Neural cell (in vitro differentiated cells): ENCODE results near the gene R3HDM4. TPM values are rescaled to one million over a fixed set of nuclear protein-coding genes. Genes with fewer than 3 reads are reported as not detected.

ENCODE experiments used
- H2AFZ ChIP-seq: fragments of 200-600, 300-800 bp; sonication (generic), shearing (Covaris generic); 2 replicates; pipeline ENCODE4 v1.6.0; 2014; ENCODE audit warnings: low read depth, mild to moderate bottlenecking, antibody characterized with exemption, low read length, moderate library complexity
- H3F3A ChIP-seq: fragments of 200-600 bp; shearing (Covaris generic); 2 replicates; pipeline ENCODE4 v1.6.1; 2016; ENCODE audit warnings: mild to moderate bottlenecking, moderate library complexity, mixed read lengths, antibody characterized with exemption, low read length; ENCODE audit not compliant: insufficient read depth, poor library complexity, severe bottlenecking
- H3K27ac ChIP-seq: fragments of 200-600, 300-800 bp; sonication (generic), shearing (Covaris generic); 2 replicates; pipeline ENCODE4 v1.5.1; 2014; ENCODE audit warnings: mild to moderate bottlenecking, low read length, moderate library complexity
- H3K27me3 ChIP-seq: fragments of 300-800, 200-600 bp; sonication (generic), shearing (Covaris generic); 2 replicates; pipeline ENCODE4 v1.6.0; 2014; ENCODE audit warnings: mild to moderate bottlenecking, low read depth, low read length, moderate library complexity; ENCODE audit not compliant: insufficient read depth
- H3K36me3 ChIP-seq: fragments of 300-800, 200-600 bp; sonication (generic), shearing (Covaris generic); 2 replicates; pipeline ENCODE4 v1.5.1; 2014; ENCODE audit warnings: mild to moderate bottlenecking, antibody characterized with exemption, low read length, moderate library complexity; ENCODE audit not compliant: insufficient read depth
- H3K4me2 ChIP-seq: fragments of 300-800, 200-600 bp; sonication (generic), shearing (Covaris generic); 2 replicates; pipeline ENCODE4 v1.6.0; 2014; ENCODE audit warnings: mild to moderate bottlenecking, low read length
- H3K4me3 ChIP-seq: fragments of 300-800, 200-600 bp; sonication (generic), shearing (Covaris generic); 2 replicates; pipeline ENCODE4 v1.5.1; 2014; ENCODE audit warnings: mild to moderate bottlenecking, low read length, moderate library complexity
- H3K79me2 ChIP-seq: fragments of 200-600 bp; shearing (Covaris generic); replicated peaks from 2 replicates; pipeline ENCODE4 v1.6.0; 2014; ENCODE audit warnings: mild to moderate bottlenecking, low read length, moderate library complexity; ENCODE audit not compliant: insufficient read depth
- H3K9ac ChIP-seq: fragments of 300-800, 200-600 bp; sonication (generic), shearing (Covaris generic); 2 replicates; pipeline ENCODE4 v1.6.1; 2016; ENCODE audit warnings: mild to moderate bottlenecking, low read length, mixed read lengths
- H3K9me2 ChIP-seq: fragments of 200-600 bp; shearing (Covaris generic); 2 replicates; pipeline ENCODE4 v1.6.1; 2016; ENCODE audit warnings: mild to moderate bottlenecking, low read length, mixed read lengths; ENCODE audit not compliant: insufficient read depth
- H3K9me3 ChIP-seq: fragments of 200-600, 300-800 bp; sonication (generic), shearing (Covaris generic); 2 replicates; pipeline ENCODE4 v1.6.1; 2016; ENCODE audit warnings: mild to moderate bottlenecking, mixed run types, low read length, moderate library complexity, mixed read lengths
- H4K20me1 ChIP-seq: fragments of 200-600 bp; shearing (Covaris generic); 2 replicates; pipeline ENCODE4 v1.6.1; 2016; ENCODE audit warnings: mild to moderate bottlenecking, mixed run types; ENCODE audit not compliant: insufficient read depth
- CTCF ChIP-seq: fragments of 450-650 bp; IDR thresholded peaks from 2 replicates; pipeline ENCODE4 v1.5.1; 2014; ENCODE audit warnings: antibody characterized with exemption, mild to moderate bottlenecking, moderate library complexity; ENCODE audit not compliant: poor library complexity, severe bottlenecking
- EP300 ChIP-seq: fragments of 450-650 bp; conservative IDR thresholded peaks from 2 replicates; pipeline ENCODE4 v1.6.1; 2014; ENCODE audit warnings: antibody characterized with exemption, mild to moderate bottlenecking, moderate library complexity; ENCODE audit not compliant: poor library complexity, severe bottlenecking
- EZH2 ChIP-seq: fragments of 200-600, 300-800 bp; shearing (Covaris generic), sonication (generic); IDR thresholded peaks from 2 replicates; pipeline ENCODE4 v1.6.1; 2014; ENCODE audit warnings: antibody characterized with exemption, low read length, borderline replicate concordance, mild to moderate bottlenecking; ENCODE audit not compliant: insufficient read depth, poor library complexity, severe bottlenecking
- MXI1 ChIP-seq: fragments of 450-650 bp; conservative IDR thresholded peaks from 2 replicates; pipeline ENCODE4 v1.6.1; 2014; ENCODE audit warnings: antibody characterized with exemption, mild to moderate bottlenecking; ENCODE audit not compliant: poor library complexity, severe bottlenecking
- POLR2AphosphoS5 ChIP-seq: IDR thresholded peaks from 2 replicates; pipeline ENCODE4 v1.6.1; 2012
- RAD21 ChIP-seq: fragments of 450-650 bp; conservative IDR thresholded peaks from 2 replicates; pipeline ENCODE4 v1.6.1; 2014; ENCODE audit warnings: antibody characterized with exemption, mild to moderate bottlenecking, moderate library complexity
- REST ChIP-seq: IDR thresholded peaks from 2 replicates; pipeline ENCODE4 v1.6.1; 2012; ENCODE audit warnings: borderline replicate concordance
- SMC3 ChIP-seq: fragments of 450-650 bp; conservative IDR thresholded peaks from 2 replicates; pipeline ENCODE4 v1.6.1; 2014; ENCODE audit warnings: antibody characterized with exemption, mild to moderate bottlenecking, moderate library complexity; ENCODE audit not compliant: poor library complexity
- TAF1 ChIP-seq: IDR thresholded peaks from 2 replicates; pipeline ENCODE4 v1.6.1; 2012; ENCODE audit warnings: low read depth
- polyA plus RNA-seq: library from polyadenylated mRNA; depleted of rRNA; stranded (reverse); fragments of >200 nt; gene quantifications from 2 replicates; pipeline ENCODE4 v1.2.3, GENCODE V29; 2014

R3HDM4 gene
- polyA plus RNA-seq, 1 donor from 2014 or later, result 51.2 TPM

- no peak overlapping the region for H3K4me2 ChIP-seq
- no peak overlapping the region for H2AFZ ChIP-seq
- no peak for TF ChIP-seq CTCF
- no peak for TF ChIP-seq SMC3
- no peak for TF ChIP-seq TAF1
- no peak for TF ChIP-seq RAD21
- no peak for TF ChIP-seq MXI1
- no peak for TF ChIP-seq EZH2
- TF ChIP-seq POLR2AphosphoS5, result no peak
- TF ChIP-seq REST, result no peak
- no peak for TF ChIP-seq EP300
- H3F3A ChIP-seq, result no peaks in the 10 kb centered on the region
- no peaks in the 10 kb centered on the region for H4K20me1 ChIP-seq
- no peak overlapping the region for H3K9ac ChIP-seq
- H3K36me3 ChIP-seq, result no peaks in the 10 kb centered on the region
- no peaks in the 10 kb centered on the region for H3K27me3 ChIP-seq
- H3K27ac ChIP-seq, result no peak overlapping the region
- H3K79me2 ChIP-seq, result peaks cover 5% of the 10 kb centered on the region
- no peaks in the 10 kb centered on the region for H3K9me2 ChIP-seq
- H3K4me3 ChIP-seq, result no peak overlapping the region
- H3K9me3 ChIP-seq, result no peaks in the 10 kb centered on the region
Measured at GRCh38 chr19:938233-938923, 25.4 kb upstream of the R3HDM4 start.

- Histone ChIP-seq H3K4me3 (no peak overlapping the region), H3K9me2 (no peaks in the 10 kb centered on the region), H3K79me2 (peaks cover 5% of the 10 kb centered on the region), H3K36me3 (no peaks in the 10 kb centered on the region), H3K27me3 (no peaks in the 10 kb centered on the region), H4K20me1 (no peaks in the 10 kb centered on the region), H2AFZ (no peak overlapping the region), H3F3A (no peaks in the 10 kb centered on the region), H3K9me3 (no peaks in the 10 kb centered on the region), H3K27ac (no peak overlapping the region), H3K4me2 (no peak overlapping the region), H3K9ac (no peak overlapping the region)
- no peak for TF ChIP-seq MXI1
- TF ChIP-seq SMC3, result no peak
- no peak for TF ChIP-seq CTCF
- TF ChIP-seq EP300, result no peak
- no peak for TF ChIP-seq REST
- no peak for TF ChIP-seq POLR2AphosphoS5
- TF ChIP-seq EZH2, result no peak
- no peak for TF ChIP-seq RAD21
- no peak for TF ChIP-seq TAF1
Measured at GRCh38 chr19:937259-937694, 24.3 kb upstream of the R3HDM4 start.
